ENCODE measurements around the gene IL3RA. TPM values are rescaled to one million over a fixed set of nuclear protein-coding genes. Genes with fewer than 3 reads are reported as not detected.

IL3RA gene
- total and polyA plus RNA-seq, 2 experiments from 2014 or later = 0.86 TPM; not detected in 1

GRCh38 chrX:1359477-1359873, 22.9 kb downstream of the IL3RA start:
- no peak for DNase-seq (ENCODE audit: low spot score)
- H4K20me1 ChIP-seq (replicated peaks; ENCODE audit: insufficient read depth) = no peaks in the 10 kb centered on the region
- Mint-ChIP-seq H3K4me1 (peaks cover 9% of the 10 kb centered on the region; the same call in 2 of the 3 replicates), H3K9me3 (peaks cover 42% of the 10 kb centered on the region), H3K4me3 (no peak overlapping the region), H3K27ac (no peak overlapping the region), H3K36me3 (ENCODE audit: low read depth) (peaks cover 55% of the 10 kb centered on the region), H3K27me3 (ENCODE audit: insufficient read depth, low read depth, poor library complexity) (peaks cover 7% of the 10 kb centered on the region)
- peaks cover 8% of the 10 kb centered on the region for H3K4me1 ChIP-seq (ENCODE audit: insufficient read depth)
- no peak for TF ChIP-seq ETS1 (IDR thresholded peaks at IDR 0.05)
- no peak for TF ChIP-seq ZNF331 (CRISPR knock-in tag; IDR thresholded peaks at IDR 0.05; ENCODE audit: low read depth)
- TF ChIP-seq ZNF114 (CRISPR knock-in tag; IDR thresholded peaks at IDR 0.05) = no peak
- no peak for TF ChIP-seq CREB1 (CRISPR knock-in tag; IDR thresholded peaks at IDR 0.05; ENCODE audit: low read depth)
- TF ChIP-seq CTCF (conservative IDR thresholded peaks at IDR 0.05; ENCODE audit: low read depth in 2 of 2) = no peak
- TF ChIP-seq ZNF462 (CRISPR knock-in tag; IDR thresholded peaks at IDR 0.05) = no peak
- no peak for TF ChIP-seq NANOG (IDR thresholded peaks at IDR 0.05; ENCODE audit: borderline replicate concordance)
- TF ChIP-seq EZH2 (IDR thresholded peaks at IDR 0.05; ENCODE audit: low read depth, unreplicated experiment) = no peak
- TF ChIP-seq POLR2AphosphoS5 (IDR thresholded peaks at IDR 0.05; ENCODE audit: low read depth) = no peak
- no peak for TF ChIP-seq JUNB (IDR thresholded peaks at IDR 0.05; ENCODE audit: unreplicated experiment)
- TF ChIP-seq STAT1 (IDR thresholded peaks at IDR 0.05; ENCODE audit: unreplicated experiment) = no peak
- TF ChIP-seq EZH2phosphoT487 (IDR thresholded peaks at IDR 0.05; ENCODE audit: unreplicated experiment) = no peak
- no peak for TF ChIP-seq REST (IDR thresholded peaks at IDR 0.05; ENCODE audit: unreplicated experiment)
- ATAC-seq = no peak
- H3K27ac ChIP-seq (ENCODE audit: low read depth) = no peak overlapping the region
- H3K4me3 ChIP-seq = no peak overlapping the region
- H3K36me3 ChIP-seq (ENCODE audit: insufficient read depth) = 0 out of 2 replicates have a peak, but pooled peaks cover 10% of the 10 kb centered on the region
- H2AFZ ChIP-seq = no peak overlapping the region
- H3K4me2 ChIP-seq = no peak overlapping the region
- no peaks in the 10 kb centered on the region for H3K9me2 ChIP-seq (ENCODE audit: insufficient read depth)
- H3K79me2 ChIP-seq (replicated peaks; ENCODE audit: insufficient read depth) = no peaks in the 10 kb centered on the region
- no peaks in the 10 kb centered on the region for H3K27me3 ChIP-seq (ENCODE audit: insufficient read depth)
- peaks cover 4% of the 10 kb centered on the region; the same call in 1 of the 2 replicates for H3F3A ChIP-seq (replicated peaks; ENCODE audit: low read depth)
